DMS53 treated with DMSO at 0.1 percent for 48 hours (cell line): ENCODE data around the gene H2BK1.

Experiments
- DNase-seq: peaks from one replicate; lab custom pipeline; 2025; ENCODE audit not compliant: unreplicated experiment; lab: John Stamatoyannopoulos, UW

H2BK1 gene

GRCh38 chr7:151179946-151180345, 30.3 kb downstream of the H2BK1 start:
- no peak for DNase-seq

GRCh38 chr7:151179287-151179860, 30.9 kb downstream of the H2BK1 start:
- no peak for DNase-seq

GRCh38 chr7:151178831-151179230, 31.5 kb downstream of the H2BK1 start:
- no peak for DNase-seq

- no peak for DNase-seq
These were observed 32.1 kb downstream of the H2BK1 start for GRCh38 chr7:151178236-151178635.

GRCh38 chr7:151177310-151177709, 33.0 kb downstream of the H2BK1 start:
- no peak for DNase-seq

- DNase-seq: no peak
These were observed 33.9 kb downstream of the H2BK1 start for GRCh38 chr7:151176401-151176800.

- peak; percentile 52 for DNase-seq
These were observed 34.4 kb downstream of the H2BK1 start for GRCh38 chr7:151175793-151176311.

GRCh38 chr7:151175047-151175792, 35.1 kb downstream of the H2BK1 start:
- DNase-seq: no peak

- DNase-seq: peak; percentile 46
These were observed 35.8 kb downstream of the H2BK1 start for GRCh38 chr7:151174246-151175046.

- DNase-seq: no peak
These were observed 36.7 kb downstream of the H2BK1 start for GRCh38 chr7:151173386-151174245.

- peak; percentile 84 for DNase-seq
These were observed 37.8 kb downstream of the H2BK1 start for GRCh38 chr7:151172273-151173141.

- no peak for DNase-seq
These were observed 41.5 kb downstream of the H2BK1 start for GRCh38 chr7:151168787-151169162.

- DNase-seq: no peak
These were observed 42.1 kb downstream of the H2BK1 start for GRCh38 chr7:151168003-151168786.

GRCh38 chr7:151167197-151167961, 42.9 kb downstream of the H2BK1 start, which contains the start of gene GBX1:
TSS of gene GBX1 (minus strand) at chr7:151167694. CDS start at chr7:151167548, 146 bp downstream.
- no peak for DNase-seq

GRCh38 chr7:151166629-151167196, 43.6 kb downstream of the H2BK1 start:
- no peak for DNase-seq

- no peak for DNase-seq
These were observed 48.5 kb downstream of the H2BK1 start for GRCh38 chr7:151161757-151162156.
